Right lobe of liver (tissue), 6 donors: Measurements from ENCODE around the gene CD22. TPM values are rescaled to one million over a fixed set of nuclear protein-coding genes. Genes with fewer than 3 reads are reported as not detected.

Experiments
- ATAC-seq, 4 donors: fragments of 200-7000 bp; cut with Tn5 transposase; one replicate each; pipeline ENCODE4 v1.9.1; 2020; ENCODE audit warnings: mild to moderate bottlenecking in 4 of 4, moderate library complexity in 4 of 4
- DNase-seq, 3 donors: peaks; one replicate each; pipeline ENCODE4 v3.0.0-alpha.2; 2020
- H3K27ac ChIP-seq, 3 donors: fragments of 200-600 bp; one replicate each; pipeline ENCODE4 v1.8.0; 2022
- H3K27me3 ChIP-seq, 2 donors: fragments of 200-600 bp; one replicate each; pipeline ENCODE4 v1.8.0; 2022
- H3K36me3 ChIP-seq, 4 donors: fragments of 200-600 bp; sonication (generic) in 1 of 4; one replicate each; pipeline versions ENCODE4 v1.5.1 to v1.8.0; 2017 to 2022; ENCODE audit warnings: control low read depth in 1 of 4
- H3K4me1 ChIP-seq, 4 donors: fragments of 200-600 bp; sonication (generic) in 1 of 4; one replicate each; pipeline versions ENCODE4 v1.5.1 to v1.8.0; 2017 to 2022; ENCODE audit warnings: control low read depth in 1 of 4
- H3K4me3 ChIP-seq, 3 donors: fragments of 200-600 bp; one replicate each; pipeline ENCODE4 v1.8.0; 2022
- H3K9me3 ChIP-seq, 4 donors: fragments of 200-600 bp; sonication (generic) in 1 of 4; one replicate each; pipeline versions ENCODE4 v1.5.1 to v1.8.0; 2017 to 2022; ENCODE audit warnings: control low read depth in 1 of 4
- CTCF ChIP-seq, 4 donors: fragments of 200-600 bp in 3 of 4; fragments of 450-650 bp in 1 of 4; IDR thresholded peaks; one replicate each; pipeline versions ENCODE4 v1.5.1 to v1.8.0; 2016 to 2022; ENCODE audit warnings: antibody characterized with exemption in 4 of 4, mild to moderate bottlenecking in 2 of 4
- POLR2A ChIP-seq: fragments of 450-650 bp; IDR thresholded peaks from one replicate; pipeline ENCODE4 v1.6.1; 2017; ENCODE audit warnings: antibody characterized with exemption, mild to moderate bottlenecking
- WGBS: methylation state at CpG from one replicate; pipeline ENCODE4 v1.1.6; 2018; ENCODE audit warnings: low coverage, low lambda C conversion rate; ENCODE audit not compliant: insufficient coverage; ENCODE audit errors: missing lambda C conversion rate; 5-methylcytosine and 5-hydroxymethylcytosine counted together
- intact Hi-C, 2 donors: fragments of 100-400 bp; cut with DNase I; formaldehyde crosslinking; loops; one replicate each; pipeline versions ENCODE4 v1.11.2 to v1.14.1; 2022
- total RNA-seq, 6 experiments: library from RNA; depleted of rRNA in 2 of 6; stranded (reverse); fragments of >200 nt in 2 of 6; fragmentation: NEBNext Ultra II Directional in 3 of 6; extraction: Animal tissue kit (Norgen Biotek cat#: 25700) in 3 of 6; gene quantifications; one replicate each; pipeline versions ENCODE4 v1.1.0 to v1.2.4, GENCODE V29; 2016 to 2023
- donor health status: DM: no; HTN: yes; CAD: no.
- donor health status: DM: no; HTN: no; CAD: no.
- donor health status: DM: no; HTN: no; CAD: no.
- donor health status: DM: no; HTN: yes; CAD: no.
- donor health status: DM: no; HTN: yes; CAD: no.

CD22 gene
- total RNA-seq, 6 experiments from 2014 or later, result 0.39 to 1.3 (median 0.96) TPM

GRCh38 chr19:35301961-35302360 lies 27.0 kb upstream of the CD22 start:
- H3K9me3 ChIP-seq, result no peaks in the 10 kb centered on the region
- TF ChIP-seq POLR2A (no peak), CTCF (IDR thresholded peaks at IDR 0.05) (no peak)
- intact Hi-C loops, result no loop called here
- no peak for DNase-seq
- no peak overlapping the region for H3K27ac ChIP-seq
- H3K4me1 ChIP-seq, result peaks cover 0 to 7% (median 0%) of the 10 kb centered on the region in 4 donors
- H3K27me3 ChIP-seq, result no peaks in the 10 kb centered on the region
- 100% methylated on average over 2 of the region's 2 CpGs for WGBS
- H3K4me3 ChIP-seq, result no peak overlapping the region
- no peak for ATAC-seq
- no peaks in the 10 kb centered on the region for H3K36me3 ChIP-seq

- DNase-seq, result no peak
- Histone ChIP-seq H3K4me3 (no peak overlapping the region), H3K9me3 (no peaks in the 10 kb centered on the region), H3K27me3 (no peaks in the 10 kb centered on the region), H3K27ac (no peak overlapping the region), H3K4me1 (peaks cover 0 to 7% (median 0%) of the 10 kb centered on the region in 4 donors), H3K36me3 (no peaks in the 10 kb centered on the region)
- ATAC-seq, result no peak
- WGBS, result 78% methylated on average over 6 of the region's 16 CpGs
- intact Hi-C loops, result no loop called here
- TF ChIP-seq POLR2A, result no peak
- TF ChIP-seq CTCF (IDR thresholded peaks at IDR 0.05), result no peak
Observed at GRCh38 chr19:35302446-35302845, 26.5 kb upstream of the CD22 start.

GRCh38 chr19:35303357-35303915 lies 25.6 kb upstream of the CD22 start:
- ATAC-seq (no peak), DNase-seq (no peak)
- H3K9me3 ChIP-seq, result no peaks in the 10 kb centered on the region
- intact Hi-C loops, result no loop called here
- TF ChIP-seq POLR2A (no peak), CTCF (IDR thresholded peaks at IDR 0.05) (no peak)
- H3K4me1 ChIP-seq, result peaks cover 0 to 7% (median 0%) of the 10 kb centered on the region in 4 donors
- no peaks in the 10 kb centered on the region for H3K27me3 ChIP-seq
- 74% methylated on average over 5 of the region's 6 CpGs for WGBS
- no peaks in the 10 kb centered on the region for H3K36me3 ChIP-seq
- H3K27ac ChIP-seq, result no peak overlapping the region
- no peak overlapping the region for H3K4me3 ChIP-seq

GRCh38 chr19:35304036-35304435 lies 25.0 kb upstream of the CD22 start:
- 77% methylated on average over 7 of the region's 11 CpGs for WGBS
- no peak for ATAC-seq
- no peak for DNase-seq
- intact Hi-C loops, result no loop called here
- Histone ChIP-seq H3K36me3 (no peaks in the 10 kb centered on the region), H3K27ac (no peak overlapping the region), H3K27me3 (no peaks in the 10 kb centered on the region), H3K4me1 (peaks cover 0 to 7% (median 0%) of the 10 kb centered on the region in 4 donors), H3K9me3 (no peaks in the 10 kb centered on the region), H3K4me3 (no peak overlapping the region)
- TF ChIP-seq CTCF (IDR thresholded peaks at IDR 0.05) (no peak), POLR2A (no peak)

GRCh38 chr19:35305181-35305580 lies 23.8 kb upstream of the CD22 start:
- Histone ChIP-seq H3K27me3 (no peaks in the 10 kb centered on the region), H3K27ac (no peak overlapping the region), H3K4me3 (no peak overlapping the region), H3K9me3 (no peaks in the 10 kb centered on the region), H3K36me3 (no peaks in the 10 kb centered on the region), H3K4me1 (peaks cover 0 to 7% (median 0%) of the 10 kb centered on the region in 4 donors)
- intact Hi-C loops, result no loop called here
- WGBS, result 67% methylated on average over 5 of the region's 6 CpGs
- DNase-seq (no peak), ATAC-seq (no peak)
- TF ChIP-seq CTCF (IDR thresholded peaks at IDR 0.05), result no peak
- no peak for TF ChIP-seq POLR2A
